ENCODE results near the gene NEB.

- TF ChIP-seq CTCF (IDR thresholded peaks at IDR 0.05): no peak
- no peak for TF ChIP-seq POLR2A (IDR thresholded peaks at IDR 0.05)
- TF ChIP-seq EP300 (IDR thresholded peaks at IDR 0.05): no peak
Measured at GRCh38 chr2:151673016-151673415, 61.3 kb downstream of the NEB start.
